H1 (cell line): ENCODE data around the gene PLCB4. TPM values are rescaled to one million over a fixed set of nuclear protein-coding genes. Genes with fewer than 3 reads are reported as not detected.

Experiments
- CTCF ChIA-PET: fragments of 300-600 bp; sonication (Branson Sonifier 250); formaldehyde crosslinking; loops from one replicate; lab custom pipeline; 2021; ENCODE audit not compliant: partially characterized antibody; lab: Charles Lee
- POLR2A ChIA-PET: fragments of 300-600 bp; sonication (Branson Sonifier 250); formaldehyde crosslinking; loops from one replicate; lab custom pipeline; 2021; ENCODE audit warnings: inconsistent platforms; ENCODE audit not compliant: partially characterized antibody; lab: Charles Lee
- DNase-seq, 2 experiments: peaks; one replicate each; pipeline versions ENCODE4 v3.0.0 to v3.0.0-alpha.2; 2010 to 2022; ENCODE audit warnings: low spot score in 2 of 2, low read depth in 1 of 2, mixed read lengths in 1 of 2
- FAIRE-seq: peaks from 2 replicates; lab custom pipeline; 2011; peaks lifted over from hg19 to GRCh38; lab: Jason Lieb, UNC
- H2AFZ ChIP-seq: 2 replicates; pipeline ENCODE4 v1.8.1; 2012; ENCODE audit warnings: low read length, inconsistent platforms
- H2AK5ac ChIP-seq: 2 replicates; pipeline ENCODE4 v1.6.1; 2013; ENCODE audit warnings: low read depth, low read length
- H2BK120ac ChIP-seq: replicated peaks from 2 replicates; pipeline ENCODE3; 2013; ENCODE audit warnings: low read depth, low read length, inconsistent platforms
- H2BK12ac ChIP-seq: 2 replicates; pipeline ENCODE4 v1.6.1; 2013; ENCODE audit warnings: low read depth, low read length
- H2BK15ac ChIP-seq: 2 replicates; pipeline ENCODE4 v1.6.1; 2013; ENCODE audit warnings: low read length
- H2BK20ac ChIP-seq: 2 replicates; pipeline ENCODE4 v1.6.1; 2013; ENCODE audit warnings: low read length
- H2BK5ac ChIP-seq: 2 replicates; pipeline ENCODE4 v1.6.1; 2013; ENCODE audit warnings: low read depth, low read length
- H3K14ac ChIP-seq: 2 replicates; pipeline ENCODE4 v1.6.1; 2013; ENCODE audit warnings: inconsistent platforms; ENCODE audit not compliant: insufficient read length
- H3K18ac ChIP-seq: 2 replicates; pipeline ENCODE4 v1.6.1; 2013; ENCODE audit warnings: low read length; ENCODE audit errors: extremely low read depth
- H3K23ac ChIP-seq: 2 replicates; pipeline ENCODE4 v1.6.1; 2013; ENCODE audit warnings: inconsistent platforms; ENCODE audit not compliant: insufficient read length
- H3K23me2 ChIP-seq: 2 replicates; pipeline ENCODE4 v1.6.1; 2013; ENCODE audit warnings: low read depth, low read length
- H3K27ac ChIP-seq: 2 replicates; pipeline ENCODE4 v1.6.1; 2011; ENCODE audit warnings: low read depth, low read length, inconsistent platforms
- H3K27me3 ChIP-seq, 4 experiments: replicated peaks in 1 of 4; 1 replicate in 1 of 4; 2 replicates in 3 of 4; pipeline versions ENCODE4 v1.6.1 to v1.8.1; 2011 to 2013; ENCODE audit warnings: low read length in 3 of 4, mild to moderate bottlenecking in 3 of 4, inconsistent platforms in 2 of 4, mixed read lengths in 2 of 4, moderate library complexity in 1 of 4; ENCODE audit not compliant: control insufficient read depth in 3 of 4, insufficient read depth in 3 of 4; ENCODE audit errors: extremely low read depth in 1 of 4
- H3K36me3 ChIP-seq, 4 experiments: 2 replicates each; pipeline versions ENCODE4 v1.6.1 to v1.8.1; 2011 to 2013; ENCODE audit warnings: mild to moderate bottlenecking in 4 of 4, low read length in 3 of 4, moderate library complexity in 2 of 4, control low read depth in 1 of 4, inconsistent platforms in 1 of 4; ENCODE audit not compliant: insufficient read depth in 4 of 4, control insufficient read depth in 2 of 4
- H3K4ac ChIP-seq: replicated peaks from 2 replicates; pipeline ENCODE3; 2013; ENCODE audit warnings: low read length, low read depth, mixed read lengths, inconsistent platforms; ENCODE audit not compliant: insufficient read length
- H3K4me1 ChIP-seq, 4 experiments: replicated peaks in 1 of 4; 1 replicate in 1 of 4; 2 replicates in 3 of 4; pipeline versions ENCODE4 v1.6.1 to v1.8.1; 2011 to 2013; ENCODE audit warnings: low read length in 3 of 4, inconsistent platforms in 2 of 4, mixed read lengths in 1 of 4; ENCODE audit not compliant: insufficient read depth in 4 of 4, control insufficient read depth in 3 of 4
- H3K4me2 ChIP-seq, 2 experiments: 2 replicates each; pipeline versions ENCODE4 v1.6.1 to v1.8.1; 2011 to 2013; ENCODE audit warnings: low read depth in 2 of 2, low read length in 2 of 2, control low read depth in 1 of 2, inconsistent platforms in 1 of 2, mild to moderate bottlenecking in 1 of 2; ENCODE audit not compliant: insufficient read depth in 1 of 2
- H3K4me3 ChIP-seq, 4 experiments: fragments of 200-600, 300-600 bp in 1 of 4; sonication (generic), shearing (Covaris generic), sonication (Bioruptor Twin) in 1 of 4; 2 replicates each; pipeline versions ENCODE4 v1.5.1 to v1.8.1; 2011 to 2016; ENCODE audit warnings: low read length in 4 of 4, low read depth in 3 of 4, control low read depth in 2 of 4, inconsistent platforms in 2 of 4, mild to moderate bottlenecking in 2 of 4, mixed read lengths in 1 of 4, moderate library complexity in 1 of 4; ENCODE audit not compliant: insufficient read depth in 2 of 4; ENCODE audit errors: extremely low read depth in 1 of 4
- H3K56ac ChIP-seq: replicated peaks from 2 replicates; pipeline ENCODE3; 2013; ENCODE audit warnings: low read depth, mild to moderate bottlenecking, mixed read lengths, low read length, inconsistent platforms; ENCODE audit not compliant: insufficient read length
- H3K79me1 ChIP-seq: 2 replicates; pipeline ENCODE4 v1.6.1; 2013; ENCODE audit warnings: low read depth, low read length, control low read depth
- H3K79me2 ChIP-seq, 2 experiments: 2 replicates each; pipeline versions ENCODE4 v1.6.1 to v1.8.1; 2012 to 2013; ENCODE audit warnings: low read length in 2 of 2, mild to moderate bottlenecking in 2 of 2, inconsistent platforms in 1 of 2; ENCODE audit not compliant: insufficient read depth in 2 of 2, control insufficient read depth in 1 of 2
- H3K9ac ChIP-seq, 4 experiments: replicated peaks in 1 of 4; 1 replicate in 1 of 4; 2 replicates in 3 of 4; pipeline versions ENCODE4 v1.6.1 to v1.8.1; 2011 to 2013; ENCODE audit warnings: low read depth in 3 of 4, low read length in 3 of 4, control low read depth in 2 of 4, mild to moderate bottlenecking in 2 of 4, moderate library complexity in 2 of 4, inconsistent platforms in 1 of 4; ENCODE audit errors: extremely low read depth in 1 of 4
- H3K9me3 ChIP-seq, 2 experiments: 2 replicates each; pipeline versions ENCODE4 v1.6.1 to v1.8.1; 2012 to 2013; ENCODE audit warnings: mild to moderate bottlenecking in 2 of 2, moderate library complexity in 2 of 2, control low read depth in 1 of 2, inconsistent platforms in 1 of 2, low read depth in 1 of 2, low read length in 1 of 2, mixed read lengths in 1 of 2; ENCODE audit not compliant: insufficient read depth in 2 of 2
- H4K20me1 ChIP-seq, 2 experiments: replicated peaks in 1 of 2; 2 replicates each; pipeline versions ENCODE3 to v1.8.1; 2011 to 2013; ENCODE audit warnings: inconsistent platforms in 2 of 2, low read length in 2 of 2, mild to moderate bottlenecking in 1 of 2; ENCODE audit not compliant: insufficient read depth in 2 of 2, control insufficient read depth in 1 of 2
- H4K5ac ChIP-seq: 2 replicates; pipeline ENCODE4 v1.6.1; 2013; ENCODE audit warnings: low read length, low read depth, mixed read lengths, inconsistent platforms; ENCODE audit not compliant: insufficient read length
- H4K8ac ChIP-seq: 2 replicates; pipeline ENCODE4 v1.8.0; 2013; ENCODE audit warnings: mild to moderate bottlenecking, moderate library complexity, low read length, inconsistent platforms; ENCODE audit not compliant: insufficient read depth; ENCODE audit errors: extremely low read depth
- H4K91ac ChIP-seq: replicated peaks from 2 replicates; pipeline ENCODE3; 2013; ENCODE audit warnings: low read length, mixed read lengths, inconsistent platforms; ENCODE audit not compliant: insufficient read length
- BCL11A ChIP-seq, 2 experiments: IDR thresholded peaks; one replicate each; pipeline ENCODE4 v1.6.1; 2011; ENCODE audit warnings: low read depth in 2 of 2, low read length in 2 of 2, mild to moderate bottlenecking in 2 of 2
- CBX8 ChIP-seq: fragments of 300-800, 300-1000 bp; sonication (generic); IDR thresholded peaks from 2 replicates; pipeline ENCODE4 v1.7.1; 2016; ENCODE audit warnings: low read depth, low read length, borderline replicate concordance
- GTF2F1 ChIP-seq: IDR thresholded peaks from 2 replicates; pipeline ENCODE4 v1.6.1; 2012; ENCODE audit warnings: low read depth, low read length, improper control_type of control experiment, borderline replicate concordance
- JUN ChIP-seq: IDR thresholded peaks from 2 replicates; pipeline ENCODE4 v1.6.1; 2011; ENCODE audit warnings: low read depth, mild to moderate bottlenecking, improper control_type of control experiment, low read length
- JUND ChIP-seq: IDR thresholded peaks from 2 replicates; pipeline ENCODE4 v1.6.1; 2011; ENCODE audit warnings: mild to moderate bottlenecking, improper control_type of control experiment, low read length
- KDM1A ChIP-seq: fragments of 200-600, 300-600 bp; sonication (generic); IDR thresholded peaks from 2 replicates; pipeline ENCODE4 v1.7.1; 2016; ENCODE audit warnings: mild to moderate bottlenecking, low read length, borderline replicate concordance
- KDM5A ChIP-seq: fragments of 200-600 bp; IDR thresholded peaks from 2 replicates; pipeline ENCODE4 v1.7.1; 2012; ENCODE audit warnings: mild to moderate bottlenecking, low read length, inconsistent platforms, mixed read lengths
- NRF1 ChIP-seq: IDR thresholded peaks from 2 replicates; pipeline ENCODE4 v1.6.1; 2011; ENCODE audit warnings: mild to moderate bottlenecking, low read depth, low read length, improper control_type of control experiment
- RNF2 ChIP-seq: fragments of 200-900, 300-1000 bp; sonication (generic); IDR thresholded peaks from 2 replicates; pipeline ENCODE4 v1.7.1; 2016; ENCODE audit warnings: borderline replicate concordance, low read depth, mild to moderate bottlenecking, antibody characterized with exemption, low read length; ENCODE audit not compliant: poor library complexity, severe bottlenecking; ENCODE audit errors: missing control alignments
- polyA plus RNA-seq, 7 experiments: library from polyadenylated mRNA; depleted of rRNA in 3 of 7; stranded (reverse) in 5 of 7; unstranded in 2 of 7; fragments of >200 nt in 5 of 7; fragments of 200-250 nt in 2 of 7; gene quantifications; 1 replicate in 5 of 7; 2 replicates in 1 of 7; 4 replicates in 1 of 7; pipeline versions ENCODE4 v1.2.1 to v1.2.3, GENCODE V29; 2011 to 2013; ENCODE audit warnings: missing spikeins in 2 of 7, mixed read lengths in 2 of 7
- total RNA-seq: library from RNA; stranded (reverse); fragmentation: NEBNext Ultra II Directional; extraction: Animal tissue kit (Norgen Biotek cat#: 25700); gene quantifications from 2 replicates; pipeline ENCODE4 v1.2.1, GENCODE V29; 2021

PLCB4 gene
- total and polyA plus RNA-seq, 2 of the 8 experiments (the other 6 are each of a cell fraction or from before 2014, with no cell fraction given), result 3.2 to 14.1 TPM

GRCh38 chr20:9338101-9338500 lies 269.2 kb downstream of the PLCB4 start:
- Histone ChIP-seq H3K27ac (no peak overlapping the region), H2BK15ac (no peak overlapping the region), H3K79me2 (no peaks in the 10 kb centered on the region), H3K23me2 (no peaks in the 10 kb centered on the region), H4K91ac (no peak overlapping the region), H3K36me3 (no peaks in the 10 kb centered on the region; a peak in 1 of 8 replicates), H3K4me1 (peaks cover 0 to 2% (median 1%) of the 10 kb centered on the region in 4 experiments; a peak in 1 of 7 replicates), H4K8ac (no peak overlapping the region), H3K79me1 (no peaks in the 10 kb centered on the region), H2BK20ac (no peak overlapping the region), H3K23ac (no peak overlapping the region), H3K18ac (no peak overlapping the region), H2BK5ac (no peak overlapping the region), H2AK5ac (no peak overlapping the region), H3K56ac (no peak overlapping the region), H2AFZ (no peak overlapping the region), H3K4me3 (no peak overlapping the region), H2BK12ac (no peak overlapping the region), H3K27me3 (no peaks in the 10 kb centered on the region), H3K4ac (no peak overlapping the region), H4K20me1 (no peaks in the 10 kb centered on the region), H4K5ac (no peak overlapping the region), H3K9ac (no peak overlapping the region), H3K14ac (no peak overlapping the region), H2BK120ac (no peak overlapping the region), H3K9me3 (no peaks in the 10 kb centered on the region), H3K4me2 (no peak overlapping the region)
- FAIRE-seq (no peak), DNase-seq (no peak)
- no peak for TF ChIP-seq KDM5A
- no peak for TF ChIP-seq JUND
- TF ChIP-seq BCL11A (IDR thresholded peaks at IDR 0.05; ENCODE audit: low read depth in 2 of 2, low read length in 2 of 2), result no peak
- TF ChIP-seq KDM1A, result no peak
- TF ChIP-seq JUN, result no peak
- TF ChIP-seq CBX8, result no peak
- TF ChIP-seq GTF2F1, result no peak
- no peak for TF ChIP-seq RNF2
- TF ChIP-seq NRF1, result no peak
- CTCF ChIA-PET, result no interaction called here
- POLR2A ChIA-PET, result no interaction called here
